ENCODE results near the gene TAOK1.

TAOK1 gene

DNA sequence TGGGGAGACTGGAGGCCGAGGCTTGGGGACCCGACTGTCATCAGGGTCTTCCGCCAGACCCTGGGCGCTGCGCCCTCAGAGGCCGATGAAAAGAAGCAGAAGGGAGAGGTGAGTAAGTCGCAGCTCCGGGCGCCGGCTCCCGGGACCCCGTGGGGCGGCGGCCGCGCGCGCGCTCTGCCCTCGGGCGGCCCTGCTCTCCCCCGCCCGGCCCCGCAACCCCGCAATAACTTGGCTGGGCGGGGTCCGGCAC is 177.1 kb downstream of the TAOK1 start:
- H4K20me1 ChIP-seq (ENCODE audit: control insufficient read depth, insufficient read depth, low read depth, low read length), result no peaks in the 10 kb centered on the region

DNA sequence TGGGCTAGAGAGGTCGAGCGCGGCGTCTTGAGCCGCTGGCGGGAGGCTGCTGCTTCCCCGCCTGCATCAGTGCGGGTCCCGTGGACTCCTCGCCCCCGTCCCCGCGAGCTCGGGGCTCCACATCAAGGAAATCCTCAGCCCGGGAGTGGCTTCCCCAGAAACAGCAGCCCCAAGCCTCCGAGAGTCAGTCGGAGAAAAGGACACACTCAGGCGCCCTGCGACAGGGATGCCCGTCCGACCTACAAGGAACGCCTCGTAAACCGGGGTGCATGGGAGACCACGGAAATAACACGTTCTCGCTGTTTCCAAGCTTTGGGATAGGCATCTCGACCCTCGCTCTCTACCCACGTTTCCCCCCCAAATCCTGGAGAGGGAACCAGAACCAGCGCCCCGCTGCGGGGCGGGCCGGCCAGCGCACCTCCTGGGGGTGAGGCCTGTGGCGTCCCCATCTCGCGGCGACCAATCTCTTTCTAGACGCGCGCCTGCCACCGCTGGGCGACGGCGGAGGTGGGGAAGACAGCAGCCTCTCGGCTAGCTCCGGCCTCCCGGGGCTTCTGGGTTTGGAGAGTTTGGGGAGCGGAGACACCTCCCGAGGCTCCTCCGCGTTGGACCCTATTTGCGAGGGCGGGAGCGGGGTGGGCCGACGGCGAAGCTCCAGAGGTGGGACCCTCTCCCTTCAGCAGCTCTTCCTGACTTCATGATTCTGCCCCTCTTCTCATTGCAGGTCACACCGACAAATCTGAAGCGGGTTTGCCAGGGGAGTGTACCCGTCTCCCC is 177.6 kb downstream of the TAOK1 start:
- H3K9me2 ChIP-seq (replicated peaks; ENCODE audit: control insufficient read depth, low read length), result no peaks in the 10 kb centered on the region

More for the DNA sequence above, 177.1 kb downstream of the TAOK1 start:
- Histone ChIP-seq H3K27ac (ENCODE audit: low read depth, low read length) (peak overlapping the region; percentile 89), H3F3A (ENCODE audit: control insufficient read depth, insufficient read depth) (peaks cover 10% of the 10 kb centered on the region), H3K27me3 (ENCODE audit: control insufficient read depth, low read length) (no peaks in the 10 kb centered on the region), H3K4me1 (ENCODE audit: control insufficient read depth, low read length) (peaks cover 30% of the 10 kb centered on the region), H3K36me3 (ENCODE audit: control insufficient read depth, low read length) (peaks cover 24% of the 10 kb centered on the region), H3K79me2 (ENCODE audit: control insufficient read depth, low read length) (peaks cover 34% of the 10 kb centered on the region), H3K4me3 (ENCODE audit: low read length) (peak overlapping the region; percentile 91), H3K9me2 (replicated peaks; ENCODE audit: control insufficient read depth, low read length) (no peaks in the 10 kb centered on the region), H3K4me2 (ENCODE audit: low read length) (peak overlapping the region; percentile 88), H3K9me3 (ENCODE audit: control insufficient read depth, insufficient read depth, low read length) (no peaks in the 10 kb centered on the region)
- TF ChIP-seq EZH2phosphoT487 (IDR thresholded peaks at IDR 0.05; ENCODE audit: borderline replicate concordance, low read length), result no peak
- TF ChIP-seq, protein P1, sequence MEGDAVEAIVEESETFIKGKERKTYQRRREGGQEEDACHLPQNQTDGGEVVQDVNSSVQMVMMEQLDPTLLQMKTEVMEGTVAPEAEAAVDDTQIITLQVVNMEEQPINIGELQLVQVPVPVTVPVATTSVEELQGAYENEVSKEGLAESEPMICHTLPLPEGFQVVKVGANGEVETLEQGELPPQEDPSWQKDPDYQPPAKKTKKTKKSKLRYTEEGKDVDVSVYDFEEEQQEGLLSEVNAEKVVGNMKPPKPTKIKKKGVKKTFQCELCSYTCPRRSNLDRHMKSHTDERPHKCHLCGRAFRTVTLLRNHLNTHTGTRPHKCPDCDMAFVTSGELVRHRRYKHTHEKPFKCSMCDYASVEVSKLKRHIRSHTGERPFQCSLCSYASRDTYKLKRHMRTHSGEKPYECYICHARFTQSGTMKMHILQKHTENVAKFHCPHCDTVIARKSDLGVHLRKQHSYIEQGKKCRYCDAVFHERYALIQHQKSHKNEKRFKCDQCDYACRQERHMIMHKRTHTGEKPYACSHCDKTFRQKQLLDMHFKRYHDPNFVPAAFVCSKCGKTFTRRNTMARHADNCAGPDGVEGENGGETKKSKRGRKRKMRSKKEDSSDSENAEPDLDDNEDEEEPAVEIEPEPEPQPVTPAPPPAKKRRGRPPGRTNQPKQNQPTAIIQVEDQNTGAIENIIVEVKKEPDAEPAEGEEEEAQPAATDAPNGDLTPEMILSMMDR (IDR thresholded peaks at IDR 0.05; ENCODE audit: low read depth, low read length, poor library complexity, severe bottlenecking), result no peak

DNA sequence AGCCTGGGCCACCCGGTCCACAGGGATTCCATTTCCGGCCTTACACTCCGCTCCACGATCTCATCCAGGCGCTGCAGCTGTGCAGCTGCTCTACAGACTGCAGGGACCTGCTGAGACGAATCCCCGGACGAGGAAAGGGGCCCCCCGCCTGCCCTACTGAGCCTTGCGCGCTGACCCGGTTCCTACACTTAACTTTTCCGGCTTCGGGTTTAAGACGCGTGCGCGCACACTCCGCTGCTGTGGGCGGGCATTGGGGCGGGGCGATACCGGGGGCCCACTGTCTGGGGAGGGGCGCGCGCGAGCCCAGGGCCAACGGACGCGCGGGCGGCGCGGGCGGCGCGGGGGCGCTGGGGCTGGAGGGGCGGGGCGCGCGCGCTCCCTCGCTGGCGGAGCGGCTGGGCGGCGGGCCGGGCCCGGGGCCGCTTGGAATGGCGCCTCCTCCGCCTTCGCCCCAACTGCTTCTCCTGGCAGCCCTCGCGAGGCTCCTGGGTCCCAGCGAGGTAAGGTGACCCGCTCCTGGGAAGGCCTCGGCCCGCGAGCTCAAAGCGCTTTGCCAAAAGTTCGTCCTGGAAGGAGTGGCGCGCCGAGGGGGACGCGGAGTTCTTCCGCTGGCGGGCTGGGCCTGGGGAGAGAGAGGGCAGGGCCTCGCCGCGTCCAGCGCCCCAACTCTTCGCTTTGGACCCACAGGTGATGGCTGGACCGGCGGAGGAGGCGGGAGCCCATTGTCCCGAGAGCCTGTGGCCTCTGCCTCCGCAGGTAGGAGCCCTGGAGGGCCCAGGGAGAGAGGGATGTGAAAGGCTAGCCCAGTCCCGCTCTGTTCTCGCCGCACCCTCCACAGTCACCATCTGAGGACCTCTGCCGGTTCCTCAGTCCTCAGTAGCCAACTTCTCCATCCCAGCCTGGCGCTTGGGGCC is 178.4 kb downstream of the TAOK1 start, which contains the start of gene TP53I13:
TP53I13 (plus strand) TSS at position 371 of the 914 bp plus-strand sequence; CDS start at position 429, 58 bp downstream.
- peak within 1 kb of the TSS; percentile 91 for H3K4me3 ChIP-seq (ENCODE audit: low read length)
- H3F3A ChIP-seq (ENCODE audit: control insufficient read depth, insufficient read depth), result peaks cover 10% of the 10 kb centered on the region
- H4K20me1 ChIP-seq (ENCODE audit: control insufficient read depth, insufficient read depth, low read depth, low read length), result no peaks in the 10 kb centered on the region
- no peaks in the 10 kb centered on the region for H3K9me2 ChIP-seq (replicated peaks; ENCODE audit: control insufficient read depth, low read length)
- TF ChIP-seq EZH2phosphoT487 (IDR thresholded peaks at IDR 0.05; ENCODE audit: borderline replicate concordance, low read length), result no peak
- TF ChIP-seq, protein P1 (IDR thresholded peaks at IDR 0.05; ENCODE audit: low read depth, low read length, poor library complexity, severe bottlenecking), result no peak
- peaks cover 32% of the 10 kb centered on the region for H3K4me1 ChIP-seq (ENCODE audit: control insufficient read depth, low read length)
- peaks cover 34% of the 10 kb centered on the region for H3K79me2 ChIP-seq (ENCODE audit: control insufficient read depth, low read length)
- peaks cover 25% of the 10 kb centered on the region for H3K36me3 ChIP-seq (ENCODE audit: control insufficient read depth, low read length)
- peak within 1 kb of the TSS; percentile 89 for H3K27ac ChIP-seq (ENCODE audit: low read depth, low read length)
- peak within 1 kb of the TSS; percentile 88 for H3K4me2 ChIP-seq (ENCODE audit: low read length)
- H3K9me3 ChIP-seq (ENCODE audit: control insufficient read depth, insufficient read depth, low read length), result no peaks in the 10 kb centered on the region
- H3K27me3 ChIP-seq (ENCODE audit: control insufficient read depth, low read length), result no peaks in the 10 kb centered on the region

More for the DNA sequence above, 177.6 kb downstream of the TAOK1 start:
- Histone ChIP-seq H3K9me3 (ENCODE audit: control insufficient read depth, insufficient read depth, low read length) (no peaks in the 10 kb centered on the region), H3K27me3 (ENCODE audit: control insufficient read depth, low read length) (no peaks in the 10 kb centered on the region), H3K4me3 (ENCODE audit: low read length) (peak overlapping the region; percentile 91), H3K4me2 (ENCODE audit: low read length) (peak overlapping the region; percentile 88), H3F3A (ENCODE audit: control insufficient read depth, insufficient read depth) (peaks cover 10% of the 10 kb centered on the region), H4K20me1 (ENCODE audit: control insufficient read depth, insufficient read depth, low read depth, low read length) (no peaks in the 10 kb centered on the region), H3K4me1 (ENCODE audit: control insufficient read depth, low read length) (peaks cover 26% of the 10 kb centered on the region), H3K27ac (ENCODE audit: low read depth, low read length) (peak overlapping the region; percentile 89), H3K79me2 (ENCODE audit: control insufficient read depth, low read length) (peaks cover 34% of the 10 kb centered on the region), H3K36me3 (ENCODE audit: control insufficient read depth, low read length) (peaks cover 21% of the 10 kb centered on the region)
- TF ChIP-seq, protein P1 (IDR thresholded peaks at IDR 0.05; ENCODE audit: low read depth, low read length, poor library complexity, severe bottlenecking), result peak; percentile 55
- no peak for TF ChIP-seq EZH2phosphoT487 (IDR thresholded peaks at IDR 0.05; ENCODE audit: borderline replicate concordance, low read length)
